Head of caudate nucleus (tissue), 42 donors: ENCODE results near the gene C1QTNF5.

Experiments
- DNase-seq, 42 donors: peaks; one replicate each; pipeline versions ENCODE4 v3.0.0 to v3.0.0-alpha.2; 2020 to 2021; ENCODE audit warnings: mixed read lengths in 7 of 42
- intact Hi-C: fragments of 100-400 bp; cut with DNase I; formaldehyde crosslinking; loops from one replicate; pipeline ENCODE4 v1.15.0; 2022

The C1QTNF5 gene

DNA sequence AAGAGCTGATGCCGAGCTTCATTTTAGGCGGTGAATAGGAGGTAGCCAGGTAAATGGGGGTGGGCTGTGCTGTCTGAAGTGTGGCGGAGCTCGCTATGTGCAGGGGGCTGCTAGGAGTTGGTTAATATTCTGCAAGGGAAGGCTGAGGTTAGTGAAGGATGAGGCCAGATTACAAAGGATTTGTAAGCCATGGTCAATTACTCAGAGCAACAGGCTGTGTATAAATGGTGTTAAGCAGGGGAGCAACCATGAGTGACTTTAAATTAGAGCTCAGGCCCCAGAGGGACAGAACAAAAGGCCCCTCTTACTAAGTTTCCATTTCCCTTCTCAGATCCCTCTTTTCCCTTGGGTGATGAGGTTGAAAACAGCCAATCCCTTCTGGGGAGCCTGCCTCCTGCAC is 16.5 kb downstream of the C1QTNF5 start:
- intact Hi-C loops, result no loop called here

GRCh38 chr11:119323532-119324033 is 17.1 kb downstream of the C1QTNF5 start:
- peak; percentile 47 to 95 (median 86) for DNase-seq
- intact Hi-C loops, result no loop called here

More for the DNA sequence above, 16.5 kb downstream of the C1QTNF5 start:
- DNase-seq, result peak in 1 of 42 donors; percentile 8

- intact Hi-C loops, result no loop called here
- peak in 5 of 42 donors; percentile 0 to 10 (median 9) for DNase-seq
Observed at GRCh38 chr11:119322921-119323531, 17.7 kb downstream of the C1QTNF5 start.

GRCh38 chr11:119322360-119322739 is 18.3 kb downstream of the C1QTNF5 start:
- DNase-seq, result peak in 1 of 42 donors; percentile 0
- intact Hi-C loops, result no loop called here

DNA sequence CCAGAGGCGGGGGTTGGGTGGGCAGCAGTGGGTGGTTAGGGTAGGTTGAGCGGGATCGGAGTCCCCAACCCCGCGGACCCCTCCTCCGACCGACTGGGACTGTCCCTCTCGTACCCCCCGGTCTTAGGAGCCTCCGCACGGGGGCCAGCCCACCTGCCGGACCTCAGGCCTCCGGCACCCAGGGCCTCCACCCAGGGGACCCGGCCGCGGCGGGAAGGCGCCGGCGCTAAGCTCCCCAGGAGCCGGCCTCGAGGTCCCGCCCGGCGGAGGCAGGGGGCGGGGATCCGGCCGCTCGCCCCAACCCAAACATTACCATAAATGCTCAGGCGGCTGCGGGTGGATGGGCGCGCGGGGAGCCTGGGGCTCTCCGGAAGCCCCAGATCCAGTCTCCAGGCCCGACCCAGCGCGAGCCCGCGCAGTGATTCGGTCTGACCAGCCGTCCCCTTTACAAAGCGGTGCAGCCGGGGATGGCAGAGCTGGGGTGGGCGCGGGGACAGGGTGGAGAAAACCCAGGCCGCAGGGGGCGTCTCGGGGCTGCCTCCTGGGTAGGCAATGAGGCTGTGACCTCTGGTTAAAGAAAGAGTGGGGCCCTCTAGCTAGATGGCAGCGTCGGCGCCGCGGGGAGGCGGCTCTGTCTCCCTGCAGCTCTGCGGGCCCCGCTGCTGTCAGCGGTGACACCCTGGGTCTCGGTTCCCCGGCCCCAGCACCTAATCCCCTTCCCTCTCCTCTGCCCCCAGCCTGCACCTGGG is 19.7 kb downstream of the C1QTNF5 start:
- DNase-seq, result peak in 40 of 42 donors; percentile 32 to 79 (median 61)
- intact Hi-C loops, result no loop called here

- intact Hi-C loops, result no loop called here
- peak; percentile 60 to 94 (median 81) for DNase-seq
Observed at GRCh38 chr11:119320240-119320775, 20.4 kb downstream of the C1QTNF5 start.

- intact Hi-C loops, result loop anchor here (5.0 kb wide), 1 partner anchor 112 kb away; the partner anchor contains the start of gene CBL
Observed at GRCh38 chr11:119319700-119320239, 20.9 kb downstream of the C1QTNF5 start.

GRCh38 chr11:119319136-119319699 is 21.5 kb downstream of the C1QTNF5 start:
- peak in 3 of 42 donors; percentile 3 to 16 (median 15) for DNase-seq
- intact Hi-C loops, result loop anchor here (5.0 kb wide), 1 partner anchor 112 kb away; the partner anchor contains the start of gene CBL

More at GRCh38 chr11:119319700-119320239, 20.9 kb downstream of the C1QTNF5 start:
- peak in 3 of 42 donors; percentile 12 to 16 (median 14) for DNase-seq

GRCh38 chr11:119318240-119319135 is 22.2 kb downstream of the C1QTNF5 start:
- DNase-seq, result peak in 9 of 42 donors; percentile 8 to 66 (median 36)
- intact Hi-C loops, result loop anchor here (5.0 kb wide), 1 partner anchor 111 kb away; the partner anchor contains the start of gene CBL

DNA sequence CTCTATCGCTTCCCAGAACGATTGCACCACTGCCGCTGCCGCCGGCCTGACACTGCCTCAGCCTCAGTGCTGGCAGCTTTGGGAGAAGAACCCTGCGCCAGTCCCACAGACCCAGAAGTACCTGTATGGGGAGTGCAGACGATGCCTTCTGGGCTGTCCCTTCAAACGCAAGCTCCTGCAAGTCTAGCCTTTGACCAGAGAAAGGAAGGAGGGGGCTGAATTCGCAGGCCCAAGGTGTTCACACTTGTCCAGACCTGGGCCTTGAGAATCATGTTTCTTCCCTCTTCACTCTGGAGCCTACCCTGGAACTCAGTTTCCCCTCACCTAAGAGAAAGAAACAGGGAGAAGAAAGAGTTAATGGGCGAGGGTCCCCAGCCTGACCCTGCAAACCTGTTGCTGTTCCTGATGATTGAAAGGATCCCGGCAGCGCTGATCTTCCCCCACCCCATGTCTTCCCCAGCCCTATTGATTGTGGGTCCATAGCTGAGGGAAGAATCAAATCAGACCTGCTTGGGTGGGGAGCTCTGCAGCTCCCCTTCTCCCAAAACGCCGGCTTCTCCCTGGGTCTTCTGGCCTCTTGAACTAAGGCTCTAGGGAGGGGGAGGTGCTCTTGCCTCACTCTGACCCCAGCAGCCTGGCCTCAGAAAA is 23.0 kb downstream of the C1QTNF5 start:
- intact Hi-C loops, result loop anchor here (5.0 kb wide), 1 partner anchor 110 kb away; the partner anchor contains the start of gene CBL
- DNase-seq, result peak in 7 of 42 donors; percentile 34 to 70 (median 47)

GRCh38 chr11:119316729-119317591 is 23.7 kb downstream of the C1QTNF5 start, which contains the start of gene MCAM:
Gene MCAM, minus strand, starts transcription at chr11:119317130. Its CDS starts 29 bp downstream, at chr11:119317101.
- DNase-seq, result peak in 38 of 42 donors; percentile 34 to 81 (median 56)
- intact Hi-C loops, result loop anchor here (5.0 kb wide), 1 partner anchor 110 kb away; the partner anchor contains the start of gene CBL

DNA sequence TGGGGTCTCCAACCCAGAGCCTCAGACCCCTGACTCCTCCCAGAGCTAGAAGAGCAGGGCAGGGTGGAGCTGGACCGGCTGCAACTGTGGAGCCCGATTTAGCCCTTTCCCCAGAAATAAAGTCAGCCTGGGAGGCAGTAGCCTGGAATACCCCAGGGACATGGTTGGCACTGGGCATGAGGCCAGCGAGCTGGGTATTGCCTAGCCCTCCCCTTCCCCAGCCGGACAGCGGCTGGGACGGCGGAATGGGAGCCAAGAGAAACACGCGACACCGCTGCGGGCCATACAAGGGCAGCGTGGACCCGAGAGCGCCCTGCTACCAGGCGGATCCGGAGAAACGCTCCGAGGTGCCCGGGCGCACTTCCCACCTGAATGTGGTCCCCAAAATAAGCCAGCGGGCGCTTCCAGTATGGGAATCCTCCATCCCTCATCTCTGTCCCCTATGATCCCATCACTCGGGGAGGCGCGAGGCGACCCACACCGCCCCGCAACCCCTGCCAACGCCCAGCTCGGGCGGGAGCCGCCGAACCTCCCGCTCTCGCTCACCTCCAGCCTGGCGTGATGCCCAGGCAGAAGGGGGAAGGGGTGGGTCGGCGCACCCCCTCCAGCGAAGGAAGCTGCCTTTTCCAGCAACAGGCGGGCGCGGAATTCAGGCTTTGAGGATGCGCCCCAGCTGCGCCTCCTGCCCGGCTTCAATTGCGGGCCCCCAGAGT is 24.5 kb downstream of the C1QTNF5 start:
- DNase-seq, result peak; percentile 72 to 96 (median 88)
- intact Hi-C loops, result loop anchor here (5.0 kb wide), 1 partner anchor 109 kb away; the partner anchor contains the start of gene CBL

GRCh38 chr11:119315131-119316015 is 25.3 kb downstream of the C1QTNF5 start:
- peak; percentile 56 to 91 (median 75) for DNase-seq
- intact Hi-C loops, result loop anchor here (5.0 kb wide), 1 partner anchor 108 kb away; the partner anchor contains the start of gene CBL

DNA sequence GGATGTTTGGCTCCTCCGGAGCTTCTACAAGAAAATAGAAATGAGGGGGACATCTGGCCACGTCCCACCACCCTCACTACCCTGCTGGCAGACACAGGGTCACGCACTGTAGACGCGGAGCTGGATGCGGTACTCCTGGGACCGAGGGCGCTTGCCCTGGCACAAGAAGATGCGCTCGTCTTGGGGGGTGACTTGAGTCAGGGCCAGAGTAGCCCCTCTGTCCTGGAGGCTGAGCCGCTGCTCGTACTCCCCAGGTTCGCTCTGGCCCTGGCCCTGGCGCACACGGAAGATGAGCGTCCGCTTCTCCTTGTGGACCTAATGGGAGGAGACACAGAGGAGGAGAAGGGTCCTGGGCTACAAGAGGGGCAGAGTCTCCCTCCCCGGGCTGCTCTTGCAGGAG is 26.0 kb downstream of the C1QTNF5 start:
- intact Hi-C loops, result loop anchor here (5.0 kb wide), 1 partner anchor 107 kb away; the partner anchor contains the start of gene CBL
- no peak for DNase-seq
